PFSK-1 (cell line): ENCODE measurements around the gene FGFBP1.

Source experiments
- FOXP2 ChIP-seq: optimal IDR thresholded peaks from 2 replicates; pipeline ENCODE3; 2011; ENCODE audit warnings: borderline replicate concordance, control low read depth, inconsistent platforms; ENCODE audit not compliant: insufficient read depth; ENCODE audit errors: extremely low read length, extremely low read depth
- POLR2AphosphoS5 ChIP-seq: IDR thresholded peaks from 2 replicates; pipeline ENCODE4 v1.6.1; 2012; ENCODE audit warnings: low read depth, mild to moderate bottlenecking, control low read depth, low read length, moderate library complexity
- REST ChIP-seq, 2 experiments: IDR thresholded peaks; 2 replicates each; pipeline versions ENCODE4 v1.6.1 to v1.8.0; 2011 to 2012; ENCODE audit warnings: low read depth in 2 of 2, low read length in 2 of 2, control low read depth in 1 of 2, inconsistent platforms in 1 of 2, mild to moderate bottlenecking in 1 of 2, moderate library complexity in 1 of 2; ENCODE audit not compliant: insufficient read depth in 1 of 2
- SIN3A ChIP-seq: IDR thresholded peaks from 2 replicates; pipeline ENCODE4 v1.6.1; 2012; ENCODE audit warnings: mild to moderate bottlenecking, low read length, moderate library complexity, borderline replicate concordance; ENCODE audit not compliant: insufficient read depth
- TAF1 ChIP-seq: IDR thresholded peaks from 2 replicates; pipeline ENCODE4 v1.6.1; 2012; ENCODE audit warnings: low read length, control low read depth, borderline replicate concordance; ENCODE audit not compliant: insufficient read depth

Gene FGFBP1

GRCh38 chr4:15947684-15948083, 9.1 kb upstream of the FGFBP1 start:
- TF ChIP-seq REST (IDR thresholded peaks at IDR 0.05; ENCODE audit: insufficient read depth in 1 of 2, low read depth in 2 of 2, low read length in 2 of 2) (no peak), SIN3A (no peak), TAF1 (no peak)

- no peak for TF ChIP-seq TAF1
- no peak for TF ChIP-seq FOXP2
- TF ChIP-seq SIN3A, result no peak
- no peak for TF ChIP-seq REST (IDR thresholded peaks at IDR 0.05; ENCODE audit: insufficient read depth in 1 of 2, low read depth in 2 of 2, low read length in 2 of 2)
- TF ChIP-seq POLR2AphosphoS5, result no peak
Observed at GRCh38 chr4:15945516-15945915, 7.0 kb upstream of the FGFBP1 start.

GRCh38 chr4:15944895-15945294, 6.4 kb upstream of the FGFBP1 start:
- TF ChIP-seq TAF1 (no peak), FOXP2 (no peak), REST (IDR thresholded peaks at IDR 0.05; ENCODE audit: insufficient read depth in 1 of 2, low read depth in 2 of 2, low read length in 2 of 2) (no peak), SIN3A (no peak), POLR2AphosphoS5 (no peak)

- TF ChIP-seq FOXP2 (no peak), TAF1 (no peak), REST (IDR thresholded peaks at IDR 0.05; ENCODE audit: insufficient read depth in 1 of 2, low read depth in 2 of 2, low read length in 2 of 2) (no peak)
Observed at GRCh38 chr4:15942283-15942682, 3.7 kb upstream of the FGFBP1 start.

- no peak for TF ChIP-seq POLR2AphosphoS5
- TF ChIP-seq REST (IDR thresholded peaks at IDR 0.05; ENCODE audit: insufficient read depth in 1 of 2, low read depth in 2 of 2, low read length in 2 of 2), result no peak
- TF ChIP-seq SIN3A, result no peak
- TF ChIP-seq FOXP2, result no peak
- TF ChIP-seq TAF1, result no peak
Observed at GRCh38 chr4:15938182-15938581, 358 bp downstream of the FGFBP1 start.
